ENCODE results near the gene PTCD3.

- TF ChIP-seq POLR2AphosphoS5 (IDR thresholded peaks at IDR 0.05; ENCODE audit: low read depth, low read length), result no peak
- no peak for TF ChIP-seq SIN3A (IDR thresholded peaks at IDR 0.05; ENCODE audit: borderline replicate concordance, insufficient read depth, low read length)
- no peak for TF ChIP-seq REST (IDR thresholded peaks at IDR 0.05; ENCODE audit: insufficient read depth in 1 of 2, low read depth in 2 of 2, low read length in 2 of 2)
Observed at GRCh38 chr2:86171295-86171694, 65.3 kb downstream of the PTCD3 start.
